ENCODE data around the gene ENPP3. TPM values are rescaled to one million over a fixed set of nuclear protein-coding genes. Genes with fewer than 3 reads are reported as not detected.

Gene ENPP3
- total and polyA plus RNA-seq, 2 experiments from 2014 or later: 0.98 to 2.7 TPM

DNA sequence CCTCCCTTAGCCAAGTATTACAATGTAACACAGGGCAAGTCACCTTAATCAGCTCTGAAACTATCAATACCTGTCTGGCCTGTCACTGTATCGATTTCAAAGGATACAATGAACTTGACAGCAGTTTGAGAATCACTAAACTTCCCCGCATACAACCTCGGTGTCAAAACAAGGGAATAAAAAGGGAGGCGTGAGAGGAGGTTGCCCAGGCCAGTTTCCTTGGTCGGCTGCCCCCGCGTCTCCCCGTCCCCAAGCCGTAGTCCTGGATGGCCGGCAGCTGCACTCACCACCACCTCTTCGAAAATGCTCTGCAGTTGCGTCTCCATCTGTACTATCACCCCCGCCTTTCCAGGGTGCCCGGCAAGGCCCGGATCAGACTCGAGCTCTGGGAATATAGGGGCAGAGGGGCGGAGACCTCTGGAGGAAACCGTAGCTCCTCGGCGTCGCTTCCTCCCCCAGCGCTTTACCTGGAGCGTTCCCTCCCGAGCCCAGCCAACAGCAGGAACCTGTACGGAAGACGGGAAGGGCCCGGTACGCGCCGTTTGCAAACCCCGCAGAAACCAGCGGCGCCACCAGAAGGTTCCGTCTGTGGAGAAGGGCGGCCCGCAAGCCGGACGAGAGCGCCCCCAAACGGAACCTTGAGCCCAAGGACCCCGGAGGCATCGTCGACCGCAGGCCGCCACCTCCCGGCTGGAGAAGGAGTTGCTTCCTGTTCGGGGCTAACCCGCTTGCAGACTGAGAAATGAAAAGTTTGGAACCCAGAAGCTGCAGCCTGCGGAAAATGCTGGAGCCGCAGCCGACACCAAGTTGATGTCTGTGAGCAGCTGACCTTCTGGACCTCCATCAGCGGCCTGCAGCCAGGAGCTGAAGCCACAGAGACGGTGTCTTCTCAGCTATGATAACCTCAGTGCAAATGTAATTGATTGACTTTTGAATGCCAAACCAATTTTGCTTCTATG, 9.1 kb upstream of the ENPP3 start, which contains the start of gene MED23:
MED23 (minus strand) TSS at position 519 of the 959 bp plus-strand sequence; CDS start at position 326, 193 bp downstream.
- H3K9me2 ChIP-seq (replicated peaks; ENCODE audit: insufficient read depth): no peaks in the 10 kb centered on the region
- H3K79me2 ChIP-seq: peaks cover 23% of the 10 kb centered on the region
- H4K20me1 ChIP-seq (ENCODE audit: insufficient read depth, poor library complexity, severe bottlenecking): no peaks in the 10 kb centered on the region
- H3K4me2 ChIP-seq: peak within 1 kb of the TSS; percentile 78
- peak within 1 kb of the TSS; percentile 84 for H3K27ac ChIP-seq
- H3K9me3 ChIP-seq (ENCODE audit: low read depth): no peaks in the 10 kb centered on the region
- WGBS (ENCODE audit: low lambda C conversion rate, missing lambda C conversion rate): 2% methylated on average over 50 of the region's 53 CpGs
- TF ChIP-seq, protein P1, sequence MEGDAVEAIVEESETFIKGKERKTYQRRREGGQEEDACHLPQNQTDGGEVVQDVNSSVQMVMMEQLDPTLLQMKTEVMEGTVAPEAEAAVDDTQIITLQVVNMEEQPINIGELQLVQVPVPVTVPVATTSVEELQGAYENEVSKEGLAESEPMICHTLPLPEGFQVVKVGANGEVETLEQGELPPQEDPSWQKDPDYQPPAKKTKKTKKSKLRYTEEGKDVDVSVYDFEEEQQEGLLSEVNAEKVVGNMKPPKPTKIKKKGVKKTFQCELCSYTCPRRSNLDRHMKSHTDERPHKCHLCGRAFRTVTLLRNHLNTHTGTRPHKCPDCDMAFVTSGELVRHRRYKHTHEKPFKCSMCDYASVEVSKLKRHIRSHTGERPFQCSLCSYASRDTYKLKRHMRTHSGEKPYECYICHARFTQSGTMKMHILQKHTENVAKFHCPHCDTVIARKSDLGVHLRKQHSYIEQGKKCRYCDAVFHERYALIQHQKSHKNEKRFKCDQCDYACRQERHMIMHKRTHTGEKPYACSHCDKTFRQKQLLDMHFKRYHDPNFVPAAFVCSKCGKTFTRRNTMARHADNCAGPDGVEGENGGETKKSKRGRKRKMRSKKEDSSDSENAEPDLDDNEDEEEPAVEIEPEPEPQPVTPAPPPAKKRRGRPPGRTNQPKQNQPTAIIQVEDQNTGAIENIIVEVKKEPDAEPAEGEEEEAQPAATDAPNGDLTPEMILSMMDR (IDR thresholded peaks at IDR 0.05; ENCODE audit: poor library complexity): peak; percentile 99
- TF ChIP-seq EZH2 (IDR thresholded peaks at IDR 0.05; ENCODE audit: borderline replicate concordance): no peak
- H3K4me1 ChIP-seq (ENCODE audit: insufficient read depth): peaks cover 7% of the 10 kb centered on the region
- H2AFZ ChIP-seq: peak within 1 kb of the TSS; percentile 86
- peak; percentile 97 for DNase-seq (ENCODE audit: low spot score)
- peak within 1 kb of the TSS; percentile 65 for H3K4me3 ChIP-seq
- H3K27me3 ChIP-seq: no peaks in the 10 kb centered on the region
- H3K36me3 ChIP-seq (replicated peaks; ENCODE audit: insufficient read depth, low read depth): no peaks in the 10 kb centered on the region

DNA sequence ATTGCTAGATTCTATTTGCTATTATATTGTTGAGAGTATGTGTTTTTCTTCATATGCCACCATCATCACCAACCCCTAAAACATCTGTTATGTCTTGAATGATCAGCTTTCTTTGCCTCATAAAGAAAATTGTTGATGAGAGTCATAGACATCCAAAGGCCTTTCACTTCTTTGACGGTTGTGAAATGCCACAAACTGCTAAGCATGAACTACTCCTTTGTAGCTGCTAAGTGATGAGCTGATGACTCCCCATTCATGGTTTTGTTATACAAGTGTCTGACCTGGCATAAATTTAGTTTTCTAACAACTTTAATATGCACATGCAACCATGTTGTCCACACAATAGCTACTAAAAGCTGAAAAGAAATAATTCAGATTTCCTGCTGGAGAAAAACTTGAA, 8.4 kb upstream of the ENPP3 start:
- peaks cover 7% of the 10 kb centered on the region for H3K4me1 ChIP-seq (ENCODE audit: insufficient read depth)

GRCh38 chr6:131629651-131630050, 7.5 kb upstream of the ENPP3 start:
- Histone ChIP-seq H3K9me2 (replicated peaks; ENCODE audit: insufficient read depth) (no peaks in the 10 kb centered on the region), H3K79me2 (peaks cover 23% of the 10 kb centered on the region), H3K9me3 (ENCODE audit: low read depth) (no peaks in the 10 kb centered on the region), H3K4me2 (no peak overlapping the region), H3K4me3 (no peak overlapping the region), H3K27me3 (no peaks in the 10 kb centered on the region), H4K20me1 (ENCODE audit: insufficient read depth, poor library complexity, severe bottlenecking) (no peaks in the 10 kb centered on the region), H3K36me3 (replicated peaks; ENCODE audit: insufficient read depth, low read depth) (no peaks in the 10 kb centered on the region), H3K27ac (no peak overlapping the region), H2AFZ (no peak overlapping the region), H3K4me1 (ENCODE audit: insufficient read depth) (peaks cover 7% of the 10 kb centered on the region)
- no peak for DNase-seq (ENCODE audit: low spot score)
- WGBS (ENCODE audit: low lambda C conversion rate, missing lambda C conversion rate): 81% methylated on average over 2 of the region's 2 CpGs
- TF ChIP-seq EZH2 (IDR thresholded peaks at IDR 0.05; ENCODE audit: borderline replicate concordance) (no peak), EZH2phosphoT487 (IDR thresholded peaks at IDR 0.05; ENCODE audit: low read depth, severe bottlenecking, unreplicated experiment) (no peak)
- TF ChIP-seq, protein P1 (IDR thresholded peaks at IDR 0.05; ENCODE audit: poor library complexity): no peak

More for the DNA sequence above, 8.4 kb upstream of the ENPP3 start:
- peak overlapping the region; percentile 82 for H2AFZ ChIP-seq
- H3K27ac ChIP-seq: no peak overlapping the region
- peak overlapping the region; percentile 78 for H3K4me2 ChIP-seq
- H3K4me3 ChIP-seq: peak overlapping the region; percentile 11
- no peaks in the 10 kb centered on the region for H4K20me1 ChIP-seq (ENCODE audit: insufficient read depth, poor library complexity, severe bottlenecking)
- no peaks in the 10 kb centered on the region for H3K36me3 ChIP-seq (replicated peaks; ENCODE audit: insufficient read depth, low read depth)
- H3K27me3 ChIP-seq: no peaks in the 10 kb centered on the region
- no peaks in the 10 kb centered on the region for H3K9me3 ChIP-seq (ENCODE audit: low read depth)
- no peaks in the 10 kb centered on the region for H3K9me2 ChIP-seq (replicated peaks; ENCODE audit: insufficient read depth)
- 75% methylated on average over 1 of the region's 1 CpG for WGBS (ENCODE audit: low lambda C conversion rate, missing lambda C conversion rate)
- TF ChIP-seq EZH2 (IDR thresholded peaks at IDR 0.05; ENCODE audit: borderline replicate concordance) (no peak), EZH2phosphoT487 (IDR thresholded peaks at IDR 0.05; ENCODE audit: low read depth, severe bottlenecking, unreplicated experiment) (no peak)
- TF ChIP-seq, protein P1 (IDR thresholded peaks at IDR 0.05; ENCODE audit: poor library complexity): no peak
- peaks cover 23% of the 10 kb centered on the region for H3K79me2 ChIP-seq
- DNase-seq (ENCODE audit: low spot score): no peak

Data from hepatocyte (in vitro differentiated cells).